ENCODE results near the gene SLC10A3. TPM values are rescaled to one million over a fixed set of nuclear protein-coding genes. Genes with fewer than 3 reads are reported as not detected.

SLC10A3 gene
- total RNA-seq, 4 donors from 2014 or later = 24.5 to 44.9 (median 38.1) TPM

DNA sequence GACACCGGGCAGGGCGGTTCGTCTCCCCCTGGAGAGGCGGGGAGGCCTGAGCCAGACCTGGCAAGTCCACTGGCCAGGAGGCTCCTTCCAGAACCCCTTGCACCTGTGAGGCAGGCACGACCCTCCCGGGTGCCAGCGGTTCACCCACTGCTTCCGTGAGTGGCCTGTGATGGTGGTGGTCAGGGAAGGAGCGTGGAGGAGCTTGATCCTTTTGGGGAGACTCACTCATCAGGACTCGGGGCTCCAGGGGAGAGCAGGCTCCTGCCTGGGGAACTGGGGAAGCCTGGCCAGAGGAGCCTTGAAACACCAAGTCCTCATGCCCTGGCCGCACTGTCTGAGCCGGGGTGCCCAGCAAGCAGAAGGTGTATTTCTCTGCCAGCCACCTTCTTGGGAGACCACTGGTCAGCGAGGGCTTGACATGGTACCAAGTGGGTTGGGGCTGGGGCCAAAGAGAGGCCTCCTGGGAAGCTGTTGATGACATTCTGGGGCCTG lies 45.6 kb downstream of the SLC10A3 start:
- Histone ChIP-seq H3K9me3 (no peaks in the 10 kb centered on the region), H3K27ac (replicated peaks in 1 of 4) (peak overlapping the region; percentile 86 to 89 (median 88)), H3K4me1 (peaks cover 12 to 29% (median 26%) of the 10 kb centered on the region in 4 donors), H3K36me3 (peaks cover 19 to 66% (median 64%) of the 10 kb centered on the region in 4 donors), H3K4me3 (peak overlapping the region; percentile 63 to 73 (median 66)), H3K27me3 (no peaks in the 10 kb centered on the region)
- intact Hi-C loops (cut with DNase I) = no loop called here
- no peak for DNase-seq (ENCODE audit: extremely low spot score)
- WGBS = 78% methylated on average over 8 of the region's 13 CpGs
- TF ChIP-seq POLR2AphosphoS5 (IDR thresholded peaks at IDR 0.05) = no peak
- no peak for TF ChIP-seq EP300 (IDR thresholded peaks at IDR 0.05)
- TF ChIP-seq POLR2A (IDR thresholded peaks at IDR 0.05; ENCODE audit: low read depth) = no peak
- TF ChIP-seq CTCF (IDR thresholded peaks at IDR 0.05) = no peak

DNA sequence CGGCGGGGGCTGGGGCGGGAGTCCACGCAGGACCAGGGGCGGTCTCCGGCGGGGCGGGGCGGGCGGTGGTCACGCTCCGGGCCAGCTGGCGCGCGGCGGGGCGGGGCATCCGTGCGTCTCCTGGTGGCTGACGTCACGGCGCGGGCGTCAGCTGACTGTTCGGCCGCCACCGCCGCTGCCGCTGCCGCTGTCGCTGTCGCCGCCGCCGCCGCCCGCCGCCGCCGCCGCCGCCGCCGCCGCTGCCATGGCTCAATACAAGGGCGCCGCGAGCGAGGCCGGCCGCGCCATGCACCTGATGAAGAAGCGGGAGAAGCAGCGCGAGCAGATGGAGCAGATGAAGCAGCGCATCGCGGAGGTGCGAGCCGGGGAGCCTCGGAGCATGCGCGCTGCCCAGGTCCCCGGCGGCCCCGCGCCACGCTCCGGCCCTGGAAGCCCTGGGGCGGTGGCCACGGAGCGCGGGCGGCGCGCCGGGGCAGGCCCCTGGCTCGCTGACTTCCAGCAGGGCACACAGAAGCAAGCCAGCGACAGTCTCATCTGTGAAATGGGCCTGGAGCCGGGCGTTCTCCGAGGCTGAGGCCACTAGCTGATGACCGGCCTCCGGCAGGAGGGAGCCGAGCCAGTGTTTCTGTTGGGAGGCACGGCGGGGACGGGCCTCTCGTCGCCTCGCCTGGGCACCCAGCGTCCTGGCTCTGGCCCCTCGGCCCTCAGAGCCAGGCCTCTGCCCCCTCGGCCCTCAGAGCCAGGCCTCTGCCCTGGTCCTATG lies 46.3 kb downstream of the SLC10A3 start, which contains the start of gene FAM50A:
Gene FAM50A (plus strand): TSS at position 150 of the 763 bp plus-strand sequence. CDS start 95 bp downstream, at position 245.
- TF ChIP-seq POLR2A (IDR thresholded peaks at IDR 0.05; ENCODE audit: low read depth) = no peak
- no peak for TF ChIP-seq EP300 (IDR thresholded peaks at IDR 0.05)
- TF ChIP-seq CTCF (IDR thresholded peaks at IDR 0.05) = no peak
- peak; percentile 6 to 35 for TF ChIP-seq POLR2AphosphoS5 (IDR thresholded peaks at IDR 0.05)
- H3K27me3 ChIP-seq = no peaks in the 10 kb centered on the region
- H3K4me1 ChIP-seq = peaks cover 12 to 35% (median 31%) of the 10 kb centered on the region in 4 donors
- peak within 1 kb of the TSS; percentile 86 to 89 (median 88) for H3K27ac ChIP-seq (replicated peaks in 1 of 4)
- H3K4me3 ChIP-seq = peak within 1 kb of the TSS; percentile 63 to 73 (median 66)
- peak; percentile 93 for DNase-seq (ENCODE audit: extremely low spot score)
- H3K36me3 ChIP-seq = peaks cover 14 to 63% (median 60%) of the 10 kb centered on the region in 4 donors
- 66% methylated on average over 10 of the region's 94 CpGs for WGBS
- H3K9me3 ChIP-seq = no peaks in the 10 kb centered on the region
- intact Hi-C loops (cut with DNase I) = no loop called here

- intact Hi-C loops (cut with DNase I) = no loop called here
- Histone ChIP-seq H3K4me3 (peak overlapping the region; percentile 63 to 73 (median 66)), H3K36me3 (peaks cover 7 to 60% (median 54%) of the 10 kb centered on the region in 4 donors), H3K27ac (replicated peaks in 1 of 4) (peak overlapping the region; percentile 86 to 89 (median 88)), H3K27me3 (no peaks in the 10 kb centered on the region), H3K4me1 (peaks cover 14 to 42% (median 38%) of the 10 kb centered on the region in 4 donors), H3K9me3 (no peaks in the 10 kb centered on the region)
- TF ChIP-seq POLR2AphosphoS5 (IDR thresholded peaks at IDR 0.05) = no peak
- no peak for TF ChIP-seq CTCF (IDR thresholded peaks at IDR 0.05)
- TF ChIP-seq EP300 (IDR thresholded peaks at IDR 0.05) = no peak
- no peak for TF ChIP-seq POLR2A (IDR thresholded peaks at IDR 0.05; ENCODE audit: low read depth)
- 50% methylated on average over 9 of the region's 10 CpGs for WGBS
- no peak for DNase-seq (ENCODE audit: extremely low spot score)
These were observed 46.9 kb downstream of the SLC10A3 start for GRCh38 chrX:154443479-154443910.

- Histone ChIP-seq H3K4me1 (peaks cover 16 to 48% (median 46%) of the 10 kb centered on the region in 4 donors), H3K4me3 (no peak overlapping the region), H3K27me3 (no peaks in the 10 kb centered on the region), H3K9me3 (no peaks in the 10 kb centered on the region), H3K36me3 (peaks cover 4 to 55% (median 49%) of the 10 kb centered on the region in 4 donors), H3K27ac (replicated peaks in 1 of 4) (no peak overlapping the region)
- WGBS = 83% methylated on average over 19 of the region's 21 CpGs
- DNase-seq (ENCODE audit: extremely low spot score) = no peak
- intact Hi-C loops (cut with DNase I) = no loop called here
- TF ChIP-seq POLR2AphosphoS5 (IDR thresholded peaks at IDR 0.05) (no peak), POLR2A (IDR thresholded peaks at IDR 0.05; ENCODE audit: low read depth) (no peak), CTCF (IDR thresholded peaks at IDR 0.05) (no peak), EP300 (IDR thresholded peaks at IDR 0.05) (no peak)
These were observed 48.3 kb downstream of the SLC10A3 start for GRCh38 chrX:154441984-154442707.
